Muscle layer of colon (tissue), 2 donors: ENCODE results near the gene FAM83D.
A peak's percentile ranks its signal among the peaks of the same experiment; 100 is the strongest.

Source experiments
- H3K27ac ChIP-seq: one replicate; pipeline ENCODE4 v1.7.0; 2013; ENCODE audit warnings: low read depth, mild to moderate bottlenecking, low read length, moderate library complexity
- H3K27me3 ChIP-seq, 2 donors: one replicate each; pipeline ENCODE4 v1.7.0; 2013; ENCODE audit warnings: low read length in 2 of 2, mild to moderate bottlenecking in 2 of 2; ENCODE audit not compliant: insufficient read depth in 2 of 2, control insufficient read depth in 1 of 2
- H3K36me3 ChIP-seq: one replicate; pipeline ENCODE4 v1.7.0; 2013; ENCODE audit warnings: mild to moderate bottlenecking, low read length; ENCODE audit not compliant: insufficient read depth
- H3K4me1 ChIP-seq: one replicate; pipeline ENCODE4 v1.7.0; 2013; ENCODE audit warnings: mild to moderate bottlenecking, low read length; ENCODE audit not compliant: insufficient read depth
- H3K4me3 ChIP-seq, 2 donors: one replicate each; pipeline ENCODE4 v1.7.0; 2013; ENCODE audit warnings: low read length in 2 of 2, low read depth in 1 of 2, mild to moderate bottlenecking in 1 of 2, moderate library complexity in 1 of 2
- H3K9ac ChIP-seq: one replicate; pipeline ENCODE4 v1.7.0; 2013; ENCODE audit warnings: low read length
- H3K9me3 ChIP-seq: one replicate; pipeline ENCODE4 v1.7.0; 2013; ENCODE audit warnings: mild to moderate bottlenecking, low read length
- donor health status: abdominal sarcoma.
- donor health status: Adenocarcinoma of cecum.

FAM83D gene

DNA sequence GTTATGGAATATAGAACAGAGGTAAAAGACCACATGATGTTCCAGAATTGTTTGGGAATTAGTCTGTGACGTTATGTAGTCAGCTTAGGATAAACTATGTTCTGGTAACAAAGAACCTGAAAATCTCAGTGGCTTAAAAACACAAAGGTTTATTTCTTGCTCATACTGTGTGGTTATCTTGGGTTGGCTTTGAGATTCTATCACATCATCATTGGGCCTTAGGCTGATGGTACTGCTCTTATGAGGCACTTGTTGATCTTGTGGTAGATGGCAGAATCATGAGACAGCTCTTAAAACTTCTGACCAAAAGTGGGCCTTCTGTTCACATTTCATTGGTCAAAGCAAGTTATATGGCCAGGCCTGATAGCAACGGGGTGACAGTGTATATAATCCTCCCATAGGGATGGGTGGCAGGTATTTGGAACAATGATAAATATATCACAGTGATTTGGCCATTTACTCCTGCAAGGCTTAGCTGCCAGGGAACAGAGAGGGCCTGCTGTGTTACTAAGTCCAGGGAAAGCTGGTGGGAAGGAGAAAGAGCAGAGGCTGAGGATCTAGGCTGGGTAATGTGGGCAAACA lies 49.4 kb downstream of the FAM83D start:
- Histone ChIP-seq H3K9me3 (no peaks in the 10 kb centered on the region), H3K27me3 (no peaks in the 10 kb centered on the region), H3K9ac (no peak overlapping the region), H3K27ac (peak overlapping the region; percentile 42), H3K4me1 (peaks cover 39% of the 10 kb centered on the region), H3K36me3 (peaks cover 5% of the 10 kb centered on the region), H3K4me3 (no peak overlapping the region)

DNA sequence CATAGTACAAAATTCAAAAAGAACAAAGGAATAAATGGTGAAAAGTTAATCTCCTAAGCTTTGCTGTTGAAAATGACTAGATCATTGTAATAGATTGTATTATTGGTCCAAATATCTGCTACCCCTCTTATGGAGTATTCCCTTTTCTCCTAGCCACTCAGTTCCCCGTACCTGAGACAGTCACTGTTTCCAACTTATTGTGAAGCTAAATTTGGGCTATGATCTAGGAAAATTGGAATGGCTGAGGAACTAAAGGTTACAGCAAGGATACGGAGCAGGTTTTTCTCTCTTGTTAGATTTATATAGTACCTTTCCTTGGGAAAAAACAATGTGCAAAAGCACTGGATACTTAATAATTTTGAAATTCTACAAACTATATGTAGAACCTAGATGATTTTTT lies 53.2 kb downstream of the FAM83D start:
- H3K4me1 ChIP-seq = peaks cover 22% of the 10 kb centered on the region
- H3K27ac ChIP-seq = no peak overlapping the region
- no peaks in the 10 kb centered on the region for H3K27me3 ChIP-seq

DNA sequence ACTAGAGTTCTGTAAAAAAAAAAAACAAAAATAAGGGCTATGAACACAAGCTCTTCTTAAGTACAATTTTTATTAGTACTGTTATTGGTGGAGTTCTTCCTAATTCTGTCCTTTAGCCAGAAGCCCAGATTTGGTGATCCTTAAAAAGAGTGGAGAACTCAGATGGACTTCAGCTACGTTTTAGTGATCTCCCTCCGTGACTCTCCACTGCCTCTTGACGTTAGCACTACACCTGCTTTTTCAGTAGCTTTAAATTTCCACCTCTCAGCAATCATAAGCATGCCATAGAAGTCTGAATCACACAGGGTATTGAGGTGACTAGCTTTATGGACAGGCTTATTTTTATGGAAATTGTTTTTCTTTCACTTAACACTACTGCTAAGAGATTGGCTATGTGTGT lies 53.6 kb downstream of the FAM83D start:
- Histone ChIP-seq H3K27ac (no peak overlapping the region), H3K36me3 (no peaks in the 10 kb centered on the region), H3K9me3 (no peaks in the 10 kb centered on the region)

More for the DNA sequence above, 53.2 kb downstream of the FAM83D start:
- no peak overlapping the region for H3K4me3 ChIP-seq
- no peaks in the 10 kb centered on the region for H3K36me3 ChIP-seq
- H3K9ac ChIP-seq = no peak overlapping the region
- H3K9me3 ChIP-seq = no peaks in the 10 kb centered on the region

DNA sequence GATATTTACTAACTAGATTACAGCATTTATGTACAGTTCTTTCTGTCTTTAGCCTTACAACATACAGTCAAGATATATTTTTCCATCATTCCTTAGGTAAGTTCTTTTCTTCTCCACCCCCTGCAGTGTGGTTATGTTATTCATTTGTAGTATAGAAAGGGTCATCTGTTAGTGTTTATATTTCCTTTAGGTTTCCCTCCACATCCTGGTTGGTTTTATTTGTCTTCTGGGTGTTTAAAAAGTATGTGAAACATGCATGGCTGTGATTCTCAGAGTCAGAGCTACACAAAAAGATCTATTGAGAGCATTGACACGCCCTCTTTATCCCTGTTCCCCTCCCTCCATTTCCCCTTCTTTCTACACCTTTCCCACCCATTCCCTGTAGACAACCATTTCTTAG lies 56.1 kb downstream of the FAM83D start:
- peaks cover 43% of the 10 kb centered on the region for H3K4me1 ChIP-seq
- H3K27ac ChIP-seq = no peak overlapping the region
- H3K9ac ChIP-seq = no peak overlapping the region
- H3K27me3 ChIP-seq = no peaks in the 10 kb centered on the region
- H3K9me3 ChIP-seq = no peaks in the 10 kb centered on the region
- H3K4me3 ChIP-seq = no peak overlapping the region
- H3K36me3 ChIP-seq = no peaks in the 10 kb centered on the region

More for the DNA sequence above, 53.6 kb downstream of the FAM83D start:
- H3K27me3 ChIP-seq = no peaks in the 10 kb centered on the region
- H3K4me3 ChIP-seq = no peak overlapping the region
- H3K4me1 ChIP-seq = peaks cover 24% of the 10 kb centered on the region
- peak overlapping the region; percentile 10 for H3K9ac ChIP-seq

DNA sequence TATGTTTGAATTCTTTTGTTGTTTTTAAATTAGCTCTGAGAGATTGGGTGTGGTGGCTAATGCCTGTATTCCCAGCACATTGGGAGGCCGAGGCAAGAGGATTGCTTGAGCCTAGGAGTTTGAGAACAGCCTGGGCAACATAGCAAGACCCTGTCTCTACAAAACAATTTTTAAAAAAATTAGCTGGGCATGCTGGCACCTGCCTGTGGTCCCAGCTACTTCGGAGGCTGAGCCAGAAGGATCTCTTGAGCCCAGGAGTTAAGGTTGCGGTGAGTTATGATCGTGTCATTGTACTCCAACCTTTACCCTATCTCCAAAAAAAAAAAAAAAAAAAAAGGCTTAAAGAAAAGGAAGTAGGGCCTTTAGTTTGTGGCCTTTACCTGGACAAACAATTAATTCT lies 58.8 kb downstream of the FAM83D start:
- Histone ChIP-seq H3K9me3 (no peaks in the 10 kb centered on the region), H3K4me1 (peaks cover 29% of the 10 kb centered on the region), H3K36me3 (peaks cover 9% of the 10 kb centered on the region), H3K4me3 (no peak overlapping the region), H3K27me3 (no peaks in the 10 kb centered on the region), H3K9ac (no peak overlapping the region), H3K27ac (no peak overlapping the region)

DNA sequence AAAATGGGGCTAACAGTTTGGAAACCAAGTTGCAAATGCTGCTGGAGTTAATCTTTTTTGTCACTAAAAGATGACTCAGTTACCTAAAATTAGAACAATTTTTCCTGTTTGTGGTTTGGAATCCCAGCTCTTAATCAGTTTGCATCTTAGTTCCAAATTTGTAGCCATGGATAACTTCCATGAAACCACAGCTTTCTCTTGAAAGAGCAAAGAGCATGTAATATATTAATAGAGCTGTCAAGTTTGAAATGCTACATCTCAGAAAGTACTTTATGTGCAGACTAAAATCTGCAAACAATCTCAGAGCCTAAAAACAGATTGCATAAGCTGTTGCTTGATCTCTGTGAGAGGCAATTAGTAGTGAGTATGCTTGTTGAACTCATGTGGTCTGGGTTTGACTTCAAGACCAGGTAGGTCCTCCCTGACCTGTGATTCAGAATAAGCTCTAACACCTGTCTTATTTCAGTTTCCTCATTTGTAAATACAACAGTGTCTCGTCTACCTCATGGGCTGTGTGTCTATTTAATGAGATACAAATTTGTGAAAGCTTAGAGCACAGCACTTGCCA lies 59.5 kb downstream of the FAM83D start:
- Histone ChIP-seq H3K4me3 (no peak overlapping the region), H3K9ac (no peak overlapping the region), H3K4me1 (peaks cover 26% of the 10 kb centered on the region), H3K27me3 (no peaks in the 10 kb centered on the region), H3K27ac (no peak overlapping the region), H3K36me3 (peaks cover 12% of the 10 kb centered on the region), H3K9me3 (no peaks in the 10 kb centered on the region)

DNA sequence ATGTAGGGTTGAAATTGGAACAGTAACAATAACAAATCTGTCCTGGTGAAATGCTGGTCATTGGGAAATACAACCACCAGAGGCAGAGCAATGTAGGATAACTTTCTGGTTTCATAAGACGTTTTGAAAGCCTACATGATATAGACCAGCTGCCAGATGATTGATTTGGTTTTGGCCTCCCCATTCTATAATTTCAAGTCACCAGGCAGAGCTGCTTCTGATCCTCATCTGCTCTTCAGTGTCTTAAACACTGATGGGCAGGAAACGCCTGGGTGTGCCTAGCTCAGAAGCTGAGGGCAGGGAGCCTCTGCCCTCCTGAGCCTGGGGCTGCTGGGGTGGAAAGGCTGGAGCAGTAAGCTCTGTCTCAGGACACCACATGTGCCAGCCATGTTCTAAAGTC lies 60.4 kb downstream of the FAM83D start:
- Histone ChIP-seq H3K27me3 (no peaks in the 10 kb centered on the region), H3K36me3 (peaks cover 12% of the 10 kb centered on the region), H3K9ac (no peak overlapping the region), H3K9me3 (no peaks in the 10 kb centered on the region), H3K4me3 (no peak overlapping the region), H3K27ac (peak overlapping the region; percentile 59), H3K4me1 (peaks cover 26% of the 10 kb centered on the region)

DNA sequence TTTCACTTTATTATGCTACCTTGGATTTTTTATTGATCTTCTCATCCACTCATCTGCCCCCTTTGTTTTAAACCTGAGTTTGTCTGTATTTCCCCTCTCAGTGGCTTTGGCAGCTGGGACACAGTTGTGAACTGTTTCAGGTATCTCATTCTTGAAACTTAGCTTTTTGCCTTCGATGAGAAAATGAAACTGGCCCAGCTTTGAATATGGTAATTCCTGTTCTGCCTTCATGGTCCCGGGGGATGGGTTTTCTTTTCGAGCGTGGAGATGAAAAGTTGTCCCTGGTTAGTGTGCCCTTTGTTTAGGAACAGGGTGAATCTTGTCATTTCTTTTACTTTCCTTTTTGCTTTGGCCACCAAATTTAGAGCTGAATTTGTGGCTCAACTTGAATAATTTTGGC lies 61.6 kb downstream of the FAM83D start:
- H3K27me3 ChIP-seq = no peaks in the 10 kb centered on the region
- no peak overlapping the region for H3K9ac ChIP-seq
- H3K36me3 ChIP-seq = peaks cover 21% of the 10 kb centered on the region
- H3K27ac ChIP-seq = peak overlapping the region; percentile 14
- H3K4me3 ChIP-seq = no peak overlapping the region
- H3K4me1 ChIP-seq = peaks cover 30% of the 10 kb centered on the region
- H3K9me3 ChIP-seq = no peaks in the 10 kb centered on the region

DNA sequence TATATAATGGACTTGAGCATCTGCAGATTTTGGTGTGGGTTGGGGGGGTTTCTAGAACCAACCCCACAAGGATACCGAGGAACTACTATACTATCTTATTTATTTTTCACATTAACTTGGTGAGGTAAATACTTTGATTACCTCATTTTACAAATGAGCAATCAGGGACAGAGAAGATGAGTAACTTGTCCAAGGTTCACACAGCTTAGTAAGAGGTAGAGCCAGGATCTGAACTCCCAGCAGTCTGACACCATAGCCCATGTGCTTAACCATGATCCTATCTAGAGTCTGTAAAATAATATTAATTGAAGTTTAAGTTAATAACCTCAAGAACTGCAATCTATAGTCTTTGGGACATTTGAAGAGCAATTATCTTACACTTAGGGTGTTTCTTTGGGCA lies 64.5 kb downstream of the FAM83D start:
- Histone ChIP-seq H3K4me1 (peaks cover 18% of the 10 kb centered on the region), H3K27me3 (no peaks in the 10 kb centered on the region), H3K4me3 (no peak overlapping the region), H3K36me3 (peaks cover 26% of the 10 kb centered on the region), H3K9me3 (no peaks in the 10 kb centered on the region), H3K9ac (no peak overlapping the region), H3K27ac (no peak overlapping the region)

DNA sequence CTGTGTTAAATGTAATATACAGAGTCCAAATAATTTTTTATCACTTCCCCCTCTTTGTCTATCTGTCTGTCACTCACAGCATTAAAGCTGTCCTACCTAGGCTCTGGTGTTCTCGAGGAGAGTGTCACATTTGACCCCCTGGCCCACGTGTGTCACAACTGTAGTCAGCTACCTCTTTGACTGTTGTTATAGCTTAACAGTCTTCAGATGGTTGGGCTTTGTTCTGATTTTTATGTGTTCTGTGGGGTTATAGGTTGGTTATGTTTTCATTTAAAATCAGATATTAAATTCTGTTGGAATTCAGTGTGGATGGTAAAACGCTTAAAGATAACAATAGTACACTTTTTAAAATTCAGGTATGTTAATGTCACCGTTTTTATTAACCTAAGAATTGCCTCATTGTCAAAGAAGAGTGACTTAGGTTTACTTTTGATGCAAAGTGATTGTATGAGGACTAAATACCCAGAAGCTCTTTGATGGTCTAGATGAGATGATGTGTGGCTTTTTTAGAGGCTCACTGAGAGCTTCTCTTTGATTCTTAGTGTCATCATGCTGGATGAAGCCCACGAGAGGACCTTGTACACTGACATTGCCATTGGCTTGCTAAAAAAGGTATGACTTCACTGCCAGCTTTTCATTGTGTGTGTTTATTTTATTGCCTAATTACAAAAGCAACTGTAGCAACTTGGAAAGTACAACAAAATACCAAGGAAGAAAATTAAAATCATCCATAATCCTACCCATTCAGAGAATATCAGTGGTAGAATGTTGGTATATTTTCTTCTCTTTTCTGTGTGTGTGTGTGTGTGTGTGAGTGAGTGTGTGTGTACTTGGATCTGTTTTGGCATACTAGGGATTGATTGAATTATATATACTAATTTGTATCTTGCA lies 65.8 kb downstream of the FAM83D start:
- no peaks in the 10 kb centered on the region for H3K9me3 ChIP-seq
- peaks cover 35% of the 10 kb centered on the region for H3K36me3 ChIP-seq
- no peak overlapping the region for H3K9ac ChIP-seq
- no peak overlapping the region for H3K27ac ChIP-seq
- H3K27me3 ChIP-seq = no peaks in the 10 kb centered on the region
- H3K4me1 ChIP-seq = peaks cover 9% of the 10 kb centered on the region
- H3K4me3 ChIP-seq = no peak overlapping the region

DNA sequence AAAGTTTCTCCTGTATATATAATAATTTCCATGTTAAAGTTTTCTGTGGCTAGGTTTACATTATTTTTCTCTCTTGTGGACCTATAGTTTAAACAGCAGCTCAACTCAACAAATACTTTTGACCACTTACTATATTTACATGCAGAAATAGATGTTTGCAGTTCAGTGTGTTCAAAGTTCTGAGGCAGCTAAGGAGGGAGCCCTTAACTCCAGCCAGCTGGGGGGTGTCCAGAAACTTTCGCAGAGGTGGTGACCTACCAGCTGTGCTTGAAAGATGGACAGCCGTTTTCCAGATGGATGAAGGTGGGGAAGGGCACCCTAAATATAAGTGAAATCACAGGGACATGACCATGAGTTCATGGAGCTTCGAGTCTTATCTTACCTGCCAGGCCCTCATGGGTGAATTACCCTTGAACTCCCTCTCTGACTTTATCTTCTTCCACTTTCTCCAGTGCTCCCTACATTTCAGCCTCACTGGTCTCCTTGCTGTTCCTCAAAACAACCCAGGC lies 69.4 kb downstream of the FAM83D start:
- Histone ChIP-seq H3K4me1 (peaks cover 4% of the 10 kb centered on the region), H3K9me3 (no peaks in the 10 kb centered on the region), H3K4me3 (no peak overlapping the region), H3K27ac (no peak overlapping the region), H3K9ac (no peak overlapping the region), H3K27me3 (no peaks in the 10 kb centered on the region), H3K36me3 (peaks cover 40% of the 10 kb centered on the region)
